Measurements from ENCODE around the gene LRPAP1.
"Not testable (repeated sequence)": the region's sequence is repeated elsewhere in the genome, so short reads cannot be mapped to it uniquely, and the experiment has no call there.

Gene LRPAP1

GRCh38 chr4:3560465-3560864 is 28.2 kb upstream of the LRPAP1 start:
- not testable (repeated sequence) for DNase-seq

GRCh38 chr4:3559381-3560290 is 27.4 kb upstream of the LRPAP1 start:
- not testable (repeated sequence) for DNase-seq

GRCh38 chr4:3558514-3558836 is 26.3 kb upstream of the LRPAP1 start:
- not testable (repeated sequence) for DNase-seq

- not testable (repeated sequence) for DNase-seq
Observed at GRCh38 chr4:3557676-3558513, 25.7 kb upstream of the LRPAP1 start.

- DNase-seq, result not testable (repeated sequence)
Observed at GRCh38 chr4:3557088-3557492, 24.9 kb upstream of the LRPAP1 start.

- DNase-seq, result not testable (repeated sequence)
Observed at GRCh38 chr4:3556244-3556867, 24.1 kb upstream of the LRPAP1 start.

- DNase-seq, result not testable (repeated sequence)
Observed at GRCh38 chr4:3555459-3556070, 23.3 kb upstream of the LRPAP1 start.

- not testable (repeated sequence) for DNase-seq
Observed at GRCh38 chr4:3551366-3551765, 19.1 kb upstream of the LRPAP1 start.

- DNase-seq, result not testable (repeated sequence)
Observed at GRCh38 chr4:3550792-3551325, 18.6 kb upstream of the LRPAP1 start.

GRCh38 chr4:3550041-3550440 is 17.8 kb upstream of the LRPAP1 start:
- not testable (repeated sequence) for DNase-seq

GRCh38 chr4:3549694-3550001 is 17.4 kb upstream of the LRPAP1 start:
- not testable (repeated sequence) for DNase-seq

GRCh38 chr4:3548991-3549693 is 16.9 kb upstream of the LRPAP1 start:
- not testable (repeated sequence) for DNase-seq

- DNase-seq, result not testable (repeated sequence)
Observed at GRCh38 chr4:3546721-3547120, 14.5 kb upstream of the LRPAP1 start.

GRCh38 chr4:3545351-3545750 is 13.1 kb upstream of the LRPAP1 start:
- DNase-seq, result not testable (repeated sequence)

GRCh38 chr4:3544259-3545025 is 12.2 kb upstream of the LRPAP1 start:
- DNase-seq, result not testable (repeated sequence)

GRCh38 chr4:3543415-3543814 is 11.2 kb upstream of the LRPAP1 start:
- not testable (repeated sequence) for DNase-seq

- DNase-seq, result not testable (repeated sequence)
Observed at GRCh38 chr4:3538906-3539305, 6.7 kb upstream of the LRPAP1 start.

GRCh38 chr4:3535812-3536211 is 3.6 kb upstream of the LRPAP1 start:
- DNase-seq, result not testable (repeated sequence)

- no peak for DNase-seq
Observed at GRCh38 chr4:3533423-3533820, 1.2 kb upstream of the LRPAP1 start.

GRCh38 chr4:3532751-3533422 is 665 bp upstream of the LRPAP1 start:
- no peak for DNase-seq

Data from activated CD4-positive, alpha-beta T cell treated with anti-CD3 and anti-CD28 coated beads for 4 hours (primary cell).